ENCODE results near the gene ABCB9.

The ABCB9 gene

GRCh38 chr12:122979001-122979907, 13.0 kb upstream of the ABCB9 start:
- TF ChIP-seq GLIS3 (CRISPR knock-in tag; IDR thresholded peaks at IDR 0.05) (no peak), CSDC2 (CRISPR knock-in tag; IDR thresholded peaks at IDR 0.05) (no peak), CSRNP3 (CRISPR knock-in tag; IDR thresholded peaks at IDR 0.05) (no peak), SNAI2 (CRISPR knock-in tag; IDR thresholded peaks at IDR 0.05) (no peak), PATZ1 (CRISPR knock-in tag; IDR thresholded peaks at IDR 0.05; ENCODE audit: borderline replicate concordance) (no peak), BACH2 (CRISPR knock-in tag; IDR thresholded peaks at IDR 0.05; ENCODE audit: borderline replicate concordance) (no peak), ESRRG (CRISPR knock-in tag; IDR thresholded peaks at IDR 0.05) (no peak), TCF4 (CRISPR knock-in tag; IDR thresholded peaks at IDR 0.05; ENCODE audit: borderline replicate concordance) (no peak), ZFP30 (CRISPR knock-in tag; IDR thresholded peaks at IDR 0.05) (no peak), ZC3H10 (CRISPR knock-in tag; IDR thresholded peaks at IDR 0.05) (no peak)
- no peak for ATAC-seq

- ATAC-seq, result no peak
- TF ChIP-seq TCF4 (CRISPR knock-in tag; IDR thresholded peaks at IDR 0.05; ENCODE audit: borderline replicate concordance) (no peak), SNAI2 (CRISPR knock-in tag; IDR thresholded peaks at IDR 0.05) (no peak), ZNF70 (CRISPR knock-in tag; IDR thresholded peaks at IDR 0.05) (no peak), CSRNP3 (CRISPR knock-in tag; IDR thresholded peaks at IDR 0.05) (no peak), OSR1 (CRISPR knock-in tag; IDR thresholded peaks at IDR 0.05) (no peak), RARB (CRISPR knock-in tag; IDR thresholded peaks at IDR 0.05) (no peak)
These were observed 12.3 kb upstream of the ABCB9 start for GRCh38 chr12:122978507-122978955.

GRCh38 chr12:122977655-122978392, 11.6 kb upstream of the ABCB9 start:
- TF ChIP-seq ZFP30 (CRISPR knock-in tag; IDR thresholded peaks at IDR 0.05) (no peak), ZNF565 (CRISPR knock-in tag; conservative IDR thresholded peaks at IDR 0.05; ENCODE audit: low read depth) (no peak), PPARA (CRISPR knock-in tag; IDR thresholded peaks at IDR 0.05; ENCODE audit: borderline replicate concordance) (no peak), ARNTL (CRISPR knock-in tag; IDR thresholded peaks at IDR 0.05; ENCODE audit: borderline replicate concordance, low read depth) (no peak), BACH2 (CRISPR knock-in tag; IDR thresholded peaks at IDR 0.05; ENCODE audit: borderline replicate concordance) (no peak)
- no peak for ATAC-seq

- no peak for ATAC-seq
- no peak for TF ChIP-seq ZFP3 (CRISPR knock-in tag; IDR thresholded peaks at IDR 0.05)
- no peak for TF ChIP-seq SNAI2 (CRISPR knock-in tag; IDR thresholded peaks at IDR 0.05)
- TF ChIP-seq TCF4 (CRISPR knock-in tag; IDR thresholded peaks at IDR 0.05; ENCODE audit: borderline replicate concordance), result no peak
- no peak for TF ChIP-seq CREB5 (CRISPR knock-in tag; IDR thresholded peaks at IDR 0.05; ENCODE audit: low read depth)
- TF ChIP-seq BACH2 (CRISPR knock-in tag; IDR thresholded peaks at IDR 0.05; ENCODE audit: borderline replicate concordance), result no peak
- TF ChIP-seq TSHZ2 (CRISPR knock-in tag; IDR thresholded peaks at IDR 0.05), result no peak
- no peak for TF ChIP-seq ZNF8 (CRISPR knock-in tag; IDR thresholded peaks at IDR 0.05)
These were observed 10.9 kb upstream of the ABCB9 start for GRCh38 chr12:122977153-122977552.

Data from SK-N-SH treated with all-trans-retinoic acid at 6 μM for 48 hours (cell line).